Measurements from ENCODE around the gene RAB6B.

Gene RAB6B

DNA sequence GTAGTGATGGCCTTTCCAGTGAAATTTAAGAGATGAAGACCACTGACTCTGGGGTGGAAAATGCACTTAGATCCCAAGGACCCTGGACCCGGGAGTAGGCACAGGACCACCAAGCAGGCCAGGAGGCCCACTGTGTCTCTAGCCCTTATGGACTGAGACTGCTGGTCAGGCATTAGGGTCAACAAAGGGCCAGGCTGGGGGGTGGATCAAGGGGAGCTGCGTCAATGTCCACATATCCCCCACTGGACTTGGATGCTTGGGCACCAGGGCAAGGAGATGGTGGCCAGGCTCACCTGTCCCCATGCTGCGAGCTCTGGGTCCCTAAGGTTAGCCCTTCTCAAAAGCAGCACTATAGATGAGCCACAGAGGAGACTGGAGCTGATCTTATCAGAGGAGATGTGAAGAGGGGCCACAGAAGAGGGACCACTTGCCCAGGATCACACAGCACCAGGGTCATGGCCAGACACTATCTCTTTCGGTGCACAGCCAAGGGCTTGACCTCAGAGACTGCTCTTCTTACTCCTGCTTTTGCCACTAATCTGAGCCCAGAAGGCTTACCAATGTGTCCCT is 14.7 kb downstream of the RAB6B start:
- DNase-seq: no peak

DNA sequence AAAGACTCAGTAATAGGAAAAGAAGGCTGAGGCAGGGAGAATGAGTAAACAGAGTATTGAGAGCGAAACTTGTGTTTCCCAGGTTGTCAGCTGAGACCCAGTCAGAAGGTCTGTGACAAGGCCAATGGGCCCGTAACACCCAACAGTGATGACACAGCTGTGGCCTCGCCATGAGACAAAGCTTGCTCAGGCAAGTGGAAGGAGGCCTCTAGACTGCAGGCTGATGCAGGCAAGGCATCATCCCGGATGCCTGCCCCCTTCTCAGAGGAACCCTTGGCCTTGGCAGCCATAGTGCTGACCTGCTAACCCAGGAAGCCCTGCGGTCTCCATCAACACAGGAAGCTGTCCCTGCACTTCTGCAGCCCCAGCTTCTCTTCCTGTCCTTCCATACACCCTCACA is 15.4 kb downstream of the RAB6B start:
- no peak for DNase-seq

DNA sequence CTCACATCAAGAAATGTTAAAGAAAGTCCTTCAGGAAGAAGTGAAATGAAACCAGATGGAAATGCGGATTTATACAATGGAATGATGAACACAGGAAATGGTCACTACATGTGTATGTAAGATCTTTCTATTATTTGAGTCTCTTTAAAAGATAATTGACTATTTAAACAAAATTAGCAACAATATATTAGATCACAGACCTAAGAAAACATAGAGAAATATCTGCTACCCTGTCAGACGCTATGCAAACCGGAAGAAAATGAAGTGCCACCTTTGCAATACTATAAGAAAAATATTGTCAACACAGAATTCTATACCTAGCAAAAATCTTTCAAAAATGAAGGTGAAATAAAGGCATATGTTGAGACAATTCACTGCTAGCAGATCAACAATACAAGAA is 17.2 kb downstream of the RAB6B start:
- no peak for DNase-seq

DNA sequence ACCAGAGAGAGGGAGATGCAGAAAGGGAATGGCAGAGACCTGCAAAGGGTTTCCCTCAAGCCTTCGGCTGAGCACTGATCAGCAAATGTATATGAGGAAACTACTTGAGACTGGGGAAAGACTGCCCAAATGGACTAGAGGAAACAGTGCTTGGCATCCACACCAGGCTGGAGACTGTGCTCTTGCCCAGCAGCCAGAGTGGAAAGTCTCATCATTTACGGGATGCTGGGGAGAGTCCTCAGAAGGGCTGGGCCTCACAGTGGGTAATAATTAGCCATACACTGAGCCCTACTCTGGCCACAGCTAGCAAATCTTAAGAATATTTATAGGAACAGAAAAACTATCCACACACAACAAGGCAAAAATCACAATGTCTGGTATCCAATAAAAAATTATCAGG is 18.5 kb downstream of the RAB6B start:
- DNase-seq: no peak

DNA sequence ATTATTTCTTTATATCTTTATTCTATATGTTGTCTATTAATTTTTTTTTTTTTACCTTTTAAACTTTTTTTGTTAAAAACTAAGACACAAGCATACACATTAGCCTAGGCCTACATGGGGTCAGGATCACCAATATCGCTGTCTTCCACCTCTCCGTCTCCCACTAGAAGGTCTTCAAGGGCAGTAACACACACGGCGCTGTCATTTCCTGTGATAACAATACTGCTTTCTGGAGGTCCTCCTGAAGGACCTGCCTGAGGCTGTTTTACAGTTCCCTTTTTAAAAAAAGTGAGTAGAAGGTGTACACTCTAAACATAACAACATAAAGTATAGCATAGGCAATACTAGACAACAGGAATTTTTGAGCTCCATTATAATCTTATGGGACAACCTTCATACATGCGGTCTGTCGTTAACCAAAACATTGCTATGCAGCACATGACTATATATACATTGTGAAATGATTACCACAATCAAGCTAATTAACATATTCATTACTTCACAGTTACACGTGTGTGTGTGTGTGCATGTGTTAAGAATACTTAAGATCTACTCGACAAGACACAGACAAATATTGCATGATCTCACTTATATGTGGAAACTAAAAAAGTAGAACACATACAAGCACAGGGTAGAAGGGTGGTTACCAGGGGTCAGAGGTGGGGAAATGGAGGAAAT is 20.8 kb downstream of the RAB6B start:
- no peak for DNase-seq

DNA sequence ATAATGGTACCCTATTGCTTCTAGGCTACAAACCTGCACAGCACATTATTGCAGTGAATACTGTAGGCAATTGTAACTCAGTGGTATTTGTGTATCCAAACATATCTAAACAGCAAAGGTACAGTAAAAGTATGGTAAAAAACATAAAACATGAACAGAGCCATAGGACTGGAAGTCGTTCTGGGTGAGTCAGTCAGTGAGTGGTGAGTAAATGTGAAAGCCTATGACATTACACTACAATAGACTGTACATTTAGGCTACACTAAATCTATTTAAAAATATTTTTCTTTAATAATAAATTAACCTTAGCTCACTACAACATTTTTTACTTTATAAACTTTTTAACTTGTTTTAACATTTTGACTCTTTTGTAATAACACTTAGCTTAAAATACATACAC is 21.3 kb downstream of the RAB6B start:
- no peak for DNase-seq

DNA sequence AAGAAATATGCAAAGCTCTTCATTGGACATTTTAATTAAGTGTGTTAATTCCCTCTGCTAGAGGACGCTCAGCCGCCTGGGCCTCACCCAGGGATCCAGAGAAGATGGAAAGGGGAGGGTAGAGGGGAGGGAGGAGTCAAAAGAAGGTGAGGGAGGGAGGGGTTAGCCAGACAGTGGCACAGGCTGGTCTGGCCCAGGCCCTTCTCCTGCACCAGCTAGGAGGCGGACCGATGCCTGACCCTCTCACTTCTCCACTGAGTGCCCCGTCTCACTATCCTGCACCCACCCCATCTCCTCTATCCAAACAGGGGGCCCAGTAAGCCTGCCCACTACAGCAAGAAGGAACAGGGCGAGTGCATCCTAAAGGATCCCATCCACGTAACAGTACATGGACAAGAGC is 22.9 kb downstream of the RAB6B start:
- DNase-seq: no peak

DNA sequence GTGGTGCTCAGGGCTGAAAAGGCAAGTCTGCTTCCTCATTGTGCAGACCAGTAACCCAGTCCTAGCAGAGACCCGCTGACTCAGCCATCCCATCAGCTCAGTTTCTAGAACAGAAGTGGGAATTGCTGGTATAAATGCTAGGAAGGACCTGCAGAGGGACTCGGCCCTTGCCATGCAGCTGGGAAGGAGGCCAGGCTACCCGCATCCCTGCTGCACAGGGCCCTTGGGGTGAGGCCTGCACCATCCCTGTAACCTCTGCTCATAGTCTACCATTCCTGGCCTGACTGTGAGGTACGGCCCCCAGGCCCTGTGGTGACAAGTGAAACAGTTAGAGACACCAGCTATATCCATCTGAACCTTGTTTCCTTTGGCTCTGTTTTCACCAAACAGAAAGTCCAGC is 23.5 kb downstream of the RAB6B start:
- DNase-seq: no peak

DNA sequence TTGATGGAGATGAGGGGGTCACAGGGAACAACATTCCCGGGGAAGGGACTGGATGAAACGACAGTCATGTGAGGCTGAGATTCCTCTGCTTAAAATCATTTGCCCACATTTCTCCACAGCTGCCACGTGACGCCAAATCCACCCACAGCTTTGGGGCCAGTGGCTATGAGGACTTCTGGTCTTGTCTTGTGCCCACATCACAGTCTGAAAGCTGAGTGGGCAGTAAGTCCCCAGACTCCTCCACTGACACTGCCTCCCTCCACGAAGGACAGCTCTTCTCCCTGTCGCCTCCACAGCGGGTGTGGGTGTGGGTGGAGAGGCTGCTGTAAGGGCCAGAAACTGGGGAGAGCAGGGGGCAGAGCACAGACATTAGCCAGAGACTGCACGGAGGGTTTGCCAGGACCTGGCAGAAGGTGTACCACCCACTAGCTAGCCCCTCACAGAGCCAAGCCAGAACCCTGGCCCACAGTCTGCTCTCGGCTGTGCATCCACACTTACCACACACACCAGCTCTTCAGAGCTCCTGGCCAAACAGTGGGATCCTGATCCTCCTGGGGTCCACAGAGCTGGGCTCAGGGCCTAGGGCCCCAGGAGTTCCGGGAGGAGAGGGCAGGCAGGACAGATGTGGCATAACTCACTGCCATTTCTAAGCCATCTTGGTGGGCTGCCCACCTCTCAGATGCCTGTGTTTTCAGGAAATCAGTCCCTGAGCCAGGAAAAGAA is 24.2 kb downstream of the RAB6B start:
- DNase-seq: no peak

DNA sequence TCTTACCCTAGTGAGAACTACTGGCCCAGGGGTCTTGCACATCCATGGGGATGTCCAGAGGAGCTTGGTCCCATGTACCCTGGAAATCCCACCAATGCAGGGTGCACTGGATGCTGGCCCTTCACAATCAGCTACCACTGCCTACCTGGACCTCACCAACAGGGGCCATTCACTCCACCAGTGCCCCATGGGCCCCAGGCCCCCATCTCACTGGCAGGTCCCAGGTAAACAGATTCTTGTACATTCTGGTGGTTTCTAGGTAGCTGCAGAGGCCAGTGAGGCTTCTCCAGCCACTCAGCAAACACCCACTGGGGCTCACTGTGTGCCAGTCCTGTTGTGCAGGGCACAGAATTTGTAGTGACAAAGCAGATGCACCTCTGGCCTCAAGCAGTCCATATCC is 24.9 kb downstream of the RAB6B start:
- DNase-seq: no peak

DNA sequence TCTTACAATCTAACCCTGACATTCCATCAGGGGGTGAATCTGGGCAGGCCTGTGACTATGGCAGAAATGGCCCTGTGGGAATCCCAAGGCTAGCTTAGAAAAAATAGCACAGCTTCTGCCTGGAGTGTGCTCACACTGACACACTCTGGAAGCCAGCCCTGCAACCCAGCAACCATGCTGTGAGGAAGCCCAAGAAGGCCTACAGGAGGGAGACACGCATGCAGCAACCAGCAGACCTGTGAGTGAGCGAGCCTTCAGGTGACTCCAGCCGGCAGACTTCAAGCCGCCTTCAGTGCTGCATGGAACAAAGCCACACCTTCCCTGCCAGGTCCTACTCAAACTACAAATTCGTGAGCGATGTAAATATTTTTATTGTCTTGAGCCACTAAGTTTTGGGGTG is 26.1 kb downstream of the RAB6B start:
- no peak for DNase-seq

DNA sequence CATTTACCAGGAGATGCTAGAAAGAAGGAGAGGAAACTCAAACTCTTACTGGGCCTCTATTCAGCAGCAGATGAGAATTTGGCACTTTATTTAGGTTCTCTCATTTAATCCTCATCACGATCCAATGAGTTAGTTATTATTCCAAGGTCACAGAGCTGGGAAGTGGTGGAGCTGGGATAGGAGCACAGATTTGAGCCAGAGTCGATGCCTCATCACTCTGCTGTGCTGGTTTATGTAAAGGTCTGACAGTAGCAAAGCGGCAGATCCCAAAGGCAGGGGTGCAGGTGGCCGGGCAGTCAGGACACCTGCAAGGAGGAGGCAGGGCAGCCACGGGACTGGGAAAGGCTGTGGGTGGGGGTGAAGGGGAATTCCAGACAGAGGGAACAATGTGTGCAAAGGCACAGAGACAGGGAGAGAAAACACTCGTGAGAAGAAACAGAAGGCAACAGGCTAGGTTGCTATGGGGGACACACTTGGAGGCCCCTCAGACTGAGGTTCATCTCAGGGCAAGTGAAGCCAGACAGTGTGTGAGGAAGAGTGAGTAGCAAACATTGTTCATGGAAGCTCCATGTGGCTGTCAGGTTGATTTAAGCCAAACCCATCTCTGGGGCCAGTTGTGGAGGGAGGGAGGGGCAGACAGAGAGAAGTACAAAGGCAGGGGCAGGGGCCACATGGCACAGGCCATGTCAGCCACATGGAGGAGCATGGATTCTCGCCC is 26.8 kb downstream of the RAB6B start:
- no peak for DNase-seq

DNA sequence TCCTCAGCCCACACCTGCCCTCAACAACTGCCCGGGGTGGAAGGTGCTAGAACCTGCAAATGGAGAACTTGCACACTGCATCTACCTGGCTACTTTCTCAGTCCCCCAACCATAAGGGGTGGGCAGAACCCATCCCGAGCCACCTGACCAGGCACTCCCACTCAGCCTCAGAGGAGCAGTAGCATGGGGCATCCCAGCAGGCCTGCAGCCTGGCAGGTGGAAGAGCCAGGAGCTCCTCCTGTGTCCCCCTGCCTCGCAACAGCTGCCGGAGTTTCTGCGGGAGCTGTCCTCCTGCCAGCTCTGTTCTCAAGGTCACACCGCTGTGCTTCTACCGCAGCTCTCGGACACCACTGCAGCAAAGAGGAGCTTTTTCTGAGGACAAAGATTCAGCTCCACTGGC is 27.5 kb downstream of the RAB6B start:
- no peak for DNase-seq

DNA sequence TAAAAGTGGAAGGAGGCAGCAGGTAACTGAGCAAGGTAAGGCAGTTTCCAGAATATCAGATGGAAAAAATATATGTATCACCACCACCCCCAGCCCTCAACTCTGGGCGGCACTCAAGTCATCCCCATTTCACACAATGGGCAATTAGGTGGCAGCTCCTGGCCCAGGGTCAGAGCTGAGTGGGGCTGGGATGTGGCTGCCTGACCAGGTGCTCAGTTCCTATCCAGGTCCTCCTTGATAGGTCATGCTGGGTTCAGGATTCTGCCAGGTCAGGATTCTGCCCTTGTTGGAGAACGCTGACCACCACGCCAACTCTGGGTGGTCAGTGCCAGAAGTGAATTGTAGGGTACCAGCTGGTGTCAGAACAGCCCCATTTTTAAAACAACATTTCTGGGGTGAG is 29.5 kb downstream of the RAB6B start:
- no peak for DNase-seq

DNA sequence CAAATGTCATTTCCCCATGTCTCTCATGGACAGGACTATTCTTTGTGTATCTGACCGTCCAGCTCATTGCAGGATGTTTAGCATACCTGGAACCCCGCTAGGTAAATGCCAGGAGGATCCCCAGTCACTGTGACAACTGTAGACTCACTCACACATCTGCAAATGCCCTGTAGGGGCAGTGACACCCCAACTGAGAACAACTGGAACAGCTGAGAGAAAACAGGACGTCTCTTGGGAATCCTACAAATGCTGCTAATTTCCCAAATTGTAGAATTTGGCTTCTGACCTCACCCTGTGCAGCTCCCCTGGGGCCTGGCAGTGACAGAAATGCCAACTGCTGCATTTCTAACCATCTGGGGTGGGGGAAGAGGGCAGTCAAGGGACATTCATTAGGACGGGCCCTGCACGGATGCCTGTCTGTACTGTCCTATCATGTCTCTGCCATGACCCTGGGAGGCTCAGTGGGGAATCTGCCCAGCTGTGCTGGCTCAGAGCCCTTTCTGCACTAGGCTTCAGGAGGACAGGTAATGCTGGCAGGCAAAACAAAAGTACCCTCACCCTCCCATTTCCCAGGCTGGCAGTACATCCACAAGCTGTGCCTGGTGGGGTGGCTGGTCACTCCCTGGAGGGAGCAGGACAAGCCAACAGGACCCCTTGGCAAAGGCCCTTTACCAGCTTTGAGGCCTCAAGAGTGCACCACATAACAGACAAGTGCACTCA is 30.4 kb downstream of the RAB6B start:
- no peak for DNase-seq

DNA sequence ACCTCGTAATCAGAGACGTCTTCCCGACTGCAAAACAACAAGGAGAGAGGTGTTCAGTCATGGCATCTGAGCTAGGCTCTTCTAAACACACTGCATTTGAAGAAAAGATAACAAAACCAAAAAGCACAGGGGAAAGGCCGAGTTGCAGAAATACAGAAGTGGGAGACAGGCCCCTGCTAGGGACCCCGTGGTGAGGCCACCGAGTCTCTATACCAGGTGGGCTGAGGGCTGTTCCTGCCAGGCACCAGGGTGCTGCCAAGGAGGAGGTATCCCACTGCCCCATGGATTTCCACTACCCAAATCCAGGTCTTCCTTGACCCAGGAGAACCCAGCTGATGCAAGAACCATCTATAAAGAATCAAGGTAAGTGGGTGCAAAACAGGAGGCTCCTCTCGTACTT is 31.1 kb downstream of the RAB6B start:
- no peak for DNase-seq

DNA sequence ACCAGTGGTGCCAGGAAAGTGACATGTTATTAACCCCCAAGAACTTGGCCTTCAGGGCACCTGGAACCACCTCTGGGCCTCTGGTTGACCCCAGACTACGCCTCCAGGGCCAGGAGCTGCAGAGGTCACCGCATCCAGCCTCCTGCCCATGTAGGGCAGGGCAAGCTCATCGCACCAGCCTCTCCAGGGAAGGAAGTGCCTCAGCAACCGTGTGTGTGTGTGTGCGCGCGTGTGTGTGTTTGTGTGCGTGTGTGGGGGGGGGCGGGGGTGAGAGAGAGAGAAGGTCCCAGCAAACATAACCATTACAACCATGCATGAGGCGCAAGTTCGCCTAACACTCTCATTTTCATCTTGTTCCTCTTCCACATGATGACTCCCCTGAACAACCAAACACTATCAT is 31.8 kb downstream of the RAB6B start:
- no peak for DNase-seq

DNA sequence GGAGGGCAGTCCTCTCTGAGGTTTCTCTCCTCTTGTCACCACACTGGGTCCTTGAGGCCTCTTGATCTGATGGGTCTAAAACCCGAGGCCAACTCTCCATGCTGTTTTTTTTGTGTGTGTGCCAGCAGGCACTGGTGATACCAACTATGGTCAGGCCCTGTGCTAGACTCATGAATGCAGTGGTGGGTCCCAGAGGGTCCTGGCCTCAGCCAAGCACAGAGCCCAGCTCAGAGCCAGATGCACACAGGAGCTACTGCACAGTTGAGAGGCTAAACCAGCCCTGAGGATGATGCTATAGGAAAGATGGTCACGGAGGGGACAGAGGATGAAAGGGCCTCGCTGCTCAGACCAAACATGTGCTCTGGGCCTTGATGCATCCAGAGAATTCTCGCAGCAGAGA is 33.5 kb downstream of the RAB6B start:
- no peak for DNase-seq

DNA sequence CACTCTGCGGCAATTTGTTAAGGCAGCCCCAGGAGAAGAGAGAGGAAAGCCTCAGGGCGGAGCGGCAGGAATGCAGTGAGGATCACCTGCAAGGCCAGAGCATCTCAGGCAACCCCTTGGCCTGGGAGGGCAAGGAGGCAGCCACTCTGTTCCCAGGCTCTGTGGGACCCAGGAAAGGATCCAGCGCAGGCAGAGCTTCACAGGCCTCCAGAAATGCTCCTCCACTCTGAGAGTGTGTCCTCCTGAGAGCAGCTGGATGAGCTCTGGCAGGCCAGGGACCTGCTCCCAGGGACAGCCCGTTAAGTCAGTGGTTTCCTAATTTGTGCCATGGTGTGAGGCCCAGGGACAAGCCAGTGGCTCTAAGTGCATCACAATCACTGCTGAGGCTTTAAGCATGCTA is 35.2 kb downstream of the RAB6B start:
- no peak for DNase-seq

DNA sequence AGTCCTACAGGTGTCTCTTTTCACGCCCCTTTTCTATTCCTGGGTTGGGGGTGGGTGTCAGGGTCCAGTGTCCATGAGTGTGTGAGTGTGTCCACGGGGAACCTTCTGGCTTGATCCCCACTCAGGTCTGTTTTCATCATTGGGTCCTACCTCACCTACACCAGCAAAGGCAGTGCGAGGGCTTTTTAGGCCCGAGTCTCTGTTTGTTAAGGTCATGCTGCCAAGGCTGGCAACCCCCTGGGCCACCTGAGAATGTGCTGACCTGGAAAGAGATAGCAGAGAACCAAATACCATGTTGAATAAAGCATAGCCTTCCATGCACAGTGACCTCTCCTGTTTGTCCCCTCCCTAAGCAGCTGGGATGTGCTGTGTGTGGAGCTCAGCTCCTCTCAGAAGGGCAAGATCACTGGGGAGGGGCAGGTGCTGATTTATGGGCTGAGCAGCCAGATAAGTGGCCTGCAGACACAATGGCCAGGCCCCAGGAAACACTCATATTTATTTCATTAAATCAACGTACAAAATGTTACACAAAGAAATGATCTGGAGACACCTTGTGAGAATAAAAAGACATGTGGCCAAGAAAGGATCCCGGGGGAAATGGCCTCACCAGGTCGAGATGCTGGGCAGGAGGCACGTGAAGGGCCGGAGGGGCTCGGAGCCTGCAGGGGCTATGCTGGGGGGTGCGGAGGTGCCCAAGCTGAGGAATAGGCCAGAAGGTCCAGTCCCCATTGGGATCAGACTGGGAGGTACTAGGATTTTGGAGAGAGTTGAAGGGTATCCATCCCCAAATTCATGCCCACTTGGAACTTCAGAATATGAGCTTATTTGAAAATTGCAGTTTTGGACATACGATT is 36.1 kb downstream of the RAB6B start:
- DNase-seq: no peak

DNA sequence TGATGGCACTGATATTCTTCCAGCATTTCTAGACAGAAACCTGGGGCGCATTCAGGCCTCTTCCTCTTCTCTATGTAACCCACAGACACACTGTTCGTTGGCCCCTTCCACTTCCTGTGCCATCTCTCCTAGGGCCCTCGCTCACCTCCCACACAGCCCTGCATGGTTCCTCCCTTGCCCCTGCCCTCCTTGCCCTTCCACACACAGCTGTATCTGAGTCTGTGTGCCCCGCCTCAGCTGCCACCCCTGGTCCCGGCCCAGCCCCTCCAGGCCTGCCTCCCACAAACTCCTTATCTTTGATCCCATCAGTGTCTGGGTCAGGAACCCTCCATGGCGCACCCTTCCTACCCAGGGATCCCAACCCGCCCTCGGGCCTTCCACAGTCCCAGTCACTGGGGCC is 37.9 kb downstream of the RAB6B start:
- DNase-seq: no peak

DNA sequence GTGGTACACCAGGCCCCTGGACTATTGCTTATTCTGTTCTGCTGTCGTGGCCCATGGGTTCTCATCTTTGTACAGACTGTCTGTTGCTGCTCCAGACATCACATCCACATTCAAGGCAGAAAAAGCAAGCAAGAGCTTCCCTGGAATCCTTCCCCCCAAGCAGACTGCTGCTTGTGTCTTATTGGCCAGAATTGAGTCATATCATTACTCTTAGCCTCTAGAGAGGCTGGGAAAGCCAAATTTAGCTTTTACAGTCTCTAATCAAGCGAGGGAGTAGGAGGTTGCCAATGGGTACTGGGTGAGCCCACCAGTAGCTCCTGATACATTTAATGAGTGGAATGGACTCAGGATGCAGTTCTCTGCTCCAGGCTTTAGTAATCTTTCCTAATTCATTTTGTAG is 39.4 kb downstream of the RAB6B start:
- DNase-seq: no peak

Measured in CD4-positive, alpha-beta T cell treated with Interleukin-4 for 4 hours (primary cell).